ENCODE measurements around the gene USP40. TPM values are rescaled to one million over a fixed set of nuclear protein-coding genes. Genes with fewer than 3 reads are reported as not detected.

Gene USP40
- total and polyA plus RNA-seq, 2 donors (not counting 1 experiment from before 2014, with no cell fraction given), result 19.8 to 37.0 TPM

GRCh38 chr2:233479616-233480489, 86.7 kb downstream of the USP40 start:
- H3K27me3 ChIP-seq (replicated peaks in 1 of 4; ENCODE audit: control extremely low read depth in 1 of 4, control insufficient read depth in 3 of 4, insufficient read depth in 4 of 4, low read length in 3 of 4), result no peaks in the 10 kb centered on the region
- H3K36me3 ChIP-seq (replicated peaks in 1 of 2; ENCODE audit: control extremely low read depth in 1 of 2, control insufficient read depth in 1 of 2, extremely low read depth in 1 of 2, insufficient read depth in 2 of 2, low read length in 1 of 2), result peaks cover 0 to 28% of the 10 kb centered on the region in 2 experiments
- peaks cover 0 to 3% (median 0%) of the 10 kb centered on the region in 3 donors for H3K9me3 ChIP-seq (ENCODE audit: control extremely low read depth in 1 of 3, control insufficient read depth in 2 of 3, insufficient read depth in 1 of 3, low read length in 2 of 3)
- no peak overlapping the region for H3K4me3 Mint-ChIP-seq
- H3K4me3 ChIP-seq (ENCODE audit: control extremely low read depth in 1 of 5, extremely low read depth in 1 of 5, insufficient read depth in 1 of 5, low read depth in 2 of 5, low read length in 4 of 5), result no peak overlapping the region
- WGBS (ENCODE audit: insufficient coverage), result 95% methylated on average over 19 of the region's 27 CpGs
- CTCF ChIA-PET, result no interaction called here
- no peak overlapping the region for H3K9ac ChIP-seq (ENCODE audit: low read length)
- no peak overlapping the region for H2AFZ ChIP-seq (ENCODE audit: insufficient read depth, low read depth, low read length, poor library complexity, severe bottlenecking)
- ATAC-seq (ENCODE audit: low read depth), result no peak
- no peak for DNase-seq
- H3K4me2 ChIP-seq (replicated peaks; ENCODE audit: low read depth, low read length, poor library complexity, severe bottlenecking), result no peak overlapping the region
- H3K27ac ChIP-seq (ENCODE audit: low read length in 2 of 2), result no peak overlapping the region
- intact Hi-C loops (cut with micrococcal nuclease), result no loop called here
- H3K27ac Mint-ChIP-seq, result peak overlapping the region; percentile 50
- no peaks in the 10 kb centered on the region for H3K27me3 Mint-ChIP-seq
- H4K20me1 ChIP-seq (ENCODE audit: control insufficient read depth, insufficient read depth, low read length, poor library complexity, severe bottlenecking), result no peaks in the 10 kb centered on the region
- no peaks in the 10 kb centered on the region for H3K4me1 ChIP-seq (ENCODE audit: control insufficient read depth in 2 of 2, insufficient read depth in 2 of 2, low read length in 2 of 2)
- H3K79me2 ChIP-seq (ENCODE audit: control insufficient read depth, insufficient read depth, low read length), result no peaks in the 10 kb centered on the region
- TF ChIP-seq EZH2 (IDR thresholded peaks at IDR 0.05; ENCODE audit: borderline replicate concordance, insufficient read depth, low read depth, low read length, poor library complexity, severe bottlenecking), result no peak
- TF ChIP-seq, protein P1, sequence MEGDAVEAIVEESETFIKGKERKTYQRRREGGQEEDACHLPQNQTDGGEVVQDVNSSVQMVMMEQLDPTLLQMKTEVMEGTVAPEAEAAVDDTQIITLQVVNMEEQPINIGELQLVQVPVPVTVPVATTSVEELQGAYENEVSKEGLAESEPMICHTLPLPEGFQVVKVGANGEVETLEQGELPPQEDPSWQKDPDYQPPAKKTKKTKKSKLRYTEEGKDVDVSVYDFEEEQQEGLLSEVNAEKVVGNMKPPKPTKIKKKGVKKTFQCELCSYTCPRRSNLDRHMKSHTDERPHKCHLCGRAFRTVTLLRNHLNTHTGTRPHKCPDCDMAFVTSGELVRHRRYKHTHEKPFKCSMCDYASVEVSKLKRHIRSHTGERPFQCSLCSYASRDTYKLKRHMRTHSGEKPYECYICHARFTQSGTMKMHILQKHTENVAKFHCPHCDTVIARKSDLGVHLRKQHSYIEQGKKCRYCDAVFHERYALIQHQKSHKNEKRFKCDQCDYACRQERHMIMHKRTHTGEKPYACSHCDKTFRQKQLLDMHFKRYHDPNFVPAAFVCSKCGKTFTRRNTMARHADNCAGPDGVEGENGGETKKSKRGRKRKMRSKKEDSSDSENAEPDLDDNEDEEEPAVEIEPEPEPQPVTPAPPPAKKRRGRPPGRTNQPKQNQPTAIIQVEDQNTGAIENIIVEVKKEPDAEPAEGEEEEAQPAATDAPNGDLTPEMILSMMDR (IDR thresholded peaks at IDR 0.05), result no peak
- POLR2A ChIA-PET, result no interaction called here
- no peaks in the 10 kb centered on the region for H3K9me3 Mint-ChIP-seq (ENCODE audit: insufficient read depth)
- no peaks in the 10 kb centered on the region for H3K4me1 Mint-ChIP-seq

Data from B cell (primary cell).